WTC11 (cell line): ENCODE data around the gene AOAH. TPM values are rescaled to one million over a fixed set of nuclear protein-coding genes. Genes with fewer than 3 reads are reported as not detected.

Source experiments
- ATAC-seq: fragments of 200-7000 bp; cut with Tn5 transposase; 2 replicates; pipeline ENCODE4 v1.10.0; 2021; ENCODE audit warnings: mild to moderate bottlenecking, moderate library complexity
- CTCF ChIA-PET: fragments of 300-600 bp; sonication (Branson Sonifier 250); formaldehyde crosslinking; loops from one replicate; lab custom pipeline; 2021; ENCODE audit warnings: antibody characterized with exemption; lab: Charles Lee
- POLR2A ChIA-PET: fragments of 350-600 bp; sonication (Branson Sonifier 250); formaldehyde crosslinking; loops from one replicate; lab custom pipeline; 2021; ENCODE audit warnings: antibody characterized with exemption; lab: Charles Lee
- DNase-seq: peaks from one replicate; pipeline ENCODE4 v3.0.0; 2021; ENCODE audit warnings: low spot score
- H3K27ac Mint-ChIP-seq: 2 replicates; pipeline ENCODE4 v1.8.0; 2021; ENCODE audit warnings: mixed read lengths
- H3K27me3 Mint-ChIP-seq: 2 replicates; pipeline ENCODE4 v1.8.0; 2021; ENCODE audit warnings: low read depth, mild to moderate bottlenecking, moderate library complexity, mixed read lengths
- H3K36me3 Mint-ChIP-seq: 2 replicates; pipeline ENCODE4 v1.8.0; 2021; ENCODE audit warnings: mixed read lengths
- H3K4me1 Mint-ChIP-seq: 2 replicates; pipeline ENCODE4 v1.8.0; 2022; ENCODE audit warnings: mixed read lengths
- H3K4me3 Mint-ChIP-seq: 2 replicates; pipeline ENCODE4 v1.8.0; 2021; ENCODE audit warnings: mild to moderate bottlenecking, moderate library complexity, mixed read lengths
- H3K9me3 Mint-ChIP-seq: 2 replicates; pipeline ENCODE4 v1.8.0; 2021; ENCODE audit warnings: mixed read lengths
- ARID4B ChIP-seq: sonication (generic); formaldehyde crosslinking; IDR thresholded peaks from 2 replicates; pipeline ENCODE4 v1.8.0; 2023; ENCODE audit warnings: missing genetic modification reagents, mild to moderate bottlenecking, borderline replicate concordance
- ATF2 ChIP-seq: sonication (generic); formaldehyde crosslinking; IDR thresholded peaks from 2 replicates; pipeline ENCODE4 v1.8.1; 2022; ENCODE audit warnings: low read depth, missing genetic modification reagents, borderline replicate concordance
- CREM ChIP-seq: sonication (generic); formaldehyde crosslinking; IDR thresholded peaks from 2 replicates; pipeline ENCODE4 v1.8.1; 2022; ENCODE audit warnings: mild to moderate bottlenecking, missing genetic modification reagents, moderate library complexity
- E2F5 ChIP-seq: sonication (generic); formaldehyde crosslinking; IDR thresholded peaks from 2 replicates; pipeline ENCODE4 v1.8.1; 2022; ENCODE audit warnings: mild to moderate bottlenecking, moderate library complexity, missing genetic modification reagents
- EMX1 ChIP-seq: fragments of 250-450 bp; sonication (Bioruptor Pico); IDR thresholded peaks from 2 replicates; pipeline ENCODE4 v1.8.0; 2021; ENCODE audit warnings: mild to moderate bottlenecking
- ERG ChIP-seq: fragments of 250-450 bp; sonication (Bioruptor Pico); IDR thresholded peaks from 2 replicates; pipeline ENCODE4 v1.8.0; 2021; ENCODE audit warnings: mild to moderate bottlenecking
- ETV6 ChIP-seq: sonication (generic); formaldehyde crosslinking; IDR thresholded peaks from 2 replicates; pipeline ENCODE4 v1.8.1; 2022; ENCODE audit warnings: mild to moderate bottlenecking, missing genetic modification reagents
- HMGA2 ChIP-seq: fragments of 250-450 bp; sonication (Bioruptor Pico); IDR thresholded peaks from 2 replicates; pipeline ENCODE4 v1.4.0; 2021; ENCODE audit warnings: mild to moderate bottlenecking, moderate library complexity
- HMGXB4 ChIP-seq: sonication (generic); formaldehyde crosslinking; IDR thresholded peaks from 2 replicates; pipeline ENCODE4 v1.8.1; 2023; ENCODE audit warnings: mild to moderate bottlenecking, moderate library complexity, missing genetic modification reagents
- JAZF1 ChIP-seq: fragments of 250-450 bp; sonication (Bioruptor Pico); IDR thresholded peaks from 2 replicates; pipeline ENCODE4 v1.9.0; 2021; ENCODE audit warnings: moderate library complexity, mild to moderate bottlenecking, inconsistent platforms
- JUN ChIP-seq: sonication (generic); formaldehyde crosslinking; IDR thresholded peaks from 2 replicates; pipeline ENCODE4 v1.8.0; 2023; ENCODE audit warnings: mild to moderate bottlenecking, missing genetic modification reagents
- MYBL2 ChIP-seq: sonication (generic); formaldehyde crosslinking; IDR thresholded peaks from 2 replicates; pipeline ENCODE4 v1.8.1; 2023; ENCODE audit warnings: mild to moderate bottlenecking, moderate library complexity, missing genetic modification reagents
- OVOL2 ChIP-seq: fragments of 250-450 bp; sonication (Bioruptor Pico); IDR thresholded peaks from 2 replicates; pipeline ENCODE4 v1.9.0; 2021; ENCODE audit warnings: mild to moderate bottlenecking, borderline replicate concordance
- RELA ChIP-seq: sonication (generic); formaldehyde crosslinking; IDR thresholded peaks from 2 replicates; pipeline ENCODE4 v1.8.1; 2022; ENCODE audit warnings: missing genetic modification reagents, mild to moderate bottlenecking, borderline replicate concordance
- RORB ChIP-seq: fragments of 250-450 bp; sonication (Bioruptor Pico); IDR thresholded peaks from 2 replicates; pipeline ENCODE4 v1.9.0; 2021; ENCODE audit warnings: mild to moderate bottlenecking
- TP53 ChIP-seq: sonication (generic); formaldehyde crosslinking; IDR thresholded peaks from 2 replicates; pipeline ENCODE4 v1.8.1; 2023; ENCODE audit warnings: mild to moderate bottlenecking, missing genetic modification reagents
- ZNF219 ChIP-seq: sonication (generic); formaldehyde crosslinking; IDR thresholded peaks from 2 replicates; pipeline ENCODE4 v1.8.0; 2023; ENCODE audit warnings: missing genetic modification reagents, mild to moderate bottlenecking, borderline replicate concordance
- total RNA-seq: library from RNA; stranded (reverse); gene quantifications from 3 replicates; pipeline ENCODE4 v1.2.3, GENCODE V29; 2021

AOAH gene
- total RNA-seq, 1 experiment from 2014 or later: 0.31 TPM

- Mint-ChIP-seq H3K4me3 (no peak overlapping the region), H3K27ac (no peak overlapping the region), H3K27me3 (no peaks in the 10 kb centered on the region), H3K9me3 (no peaks in the 10 kb centered on the region), H3K36me3 (no peaks in the 10 kb centered on the region), H3K4me1 (peaks cover 4% of the 10 kb centered on the region)
- CTCF ChIA-PET: interaction anchor here (0.9 kb wide), 1 partner anchor 144 kb away, joined by 3 read pairs; no protein-coding TSS in a partner anchor
- POLR2A ChIA-PET: no interaction called here
- no peak for DNase-seq
- ATAC-seq: no peak
- TF ChIP-seq ATF2 (CRISPR knock-in tag): no peak
- TF ChIP-seq TP53 (CRISPR knock-in tag): no peak
- TF ChIP-seq CREM (CRISPR knock-in tag): no peak
- TF ChIP-seq ARID4B (CRISPR knock-in tag): no peak
- TF ChIP-seq OVOL2 (CRISPR knock-in tag): no peak
- no peak for TF ChIP-seq RELA (CRISPR knock-in tag)
- no peak for TF ChIP-seq HMGA2 (CRISPR knock-in tag)
- TF ChIP-seq E2F5 (CRISPR knock-in tag): no peak
- no peak for TF ChIP-seq HMGXB4
- no peak for TF ChIP-seq EMX1 (CRISPR knock-in tag)
- TF ChIP-seq, all 79 proteins: peak for 0
Measured at GRCh38 chr7:36526863-36527548, 197.3 kb downstream of the AOAH start.

GRCh38 chr7:36523371-36524101, 200.8 kb downstream of the AOAH start:
- ATAC-seq: no peak
- TF ChIP-seq JUN (CRISPR knock-in tag): no peak
- TF ChIP-seq ERG (CRISPR knock-in tag): no peak
- no peak for TF ChIP-seq RORB (CRISPR knock-in tag)
- TF ChIP-seq MYBL2 (CRISPR knock-in tag): no peak
- no peak for TF ChIP-seq JAZF1 (CRISPR knock-in tag)
- TF ChIP-seq ZNF219 (CRISPR knock-in tag): no peak
- TF ChIP-seq ETV6: no peak
- TF ChIP-seq ARID4B (CRISPR knock-in tag): no peak

More at GRCh38 chr7:36523371-36524101, 200.8 kb downstream of the AOAH start:
- peaks cover 4% of the 10 kb centered on the region for H3K4me1 Mint-ChIP-seq
- DNase-seq: no peak
- H3K4me3 Mint-ChIP-seq: no peak overlapping the region
- no peak overlapping the region for H3K27ac Mint-ChIP-seq
- H3K27me3 Mint-ChIP-seq: no peaks in the 10 kb centered on the region
- no peaks in the 10 kb centered on the region for H3K9me3 Mint-ChIP-seq
- CTCF ChIA-PET: interaction anchor here (1.3 to 2.6 kb wide), 2 partner anchors 13 to 148 kb away, joined by 4 to 10 read pairs; no protein-coding TSS in a partner anchor
- POLR2A ChIA-PET: interaction anchor here (0.6 kb wide), 1 partner anchor 45 kb away, joined by 8 read pairs; no protein-coding TSS in a partner anchor
- no peaks in the 10 kb centered on the region for H3K36me3 Mint-ChIP-seq
